Mesendoderm (in vitro differentiated cells): ENCODE data around the gene TMEM178A.
A peak's percentile ranks its signal among the peaks of the same experiment; 100 is the strongest.

ENCODE experiments used
- DNase-seq: peaks from one replicate; pipeline ENCODE4 v3.0.0; 2013
- H2AK5ac ChIP-seq: 2 replicates; pipeline ENCODE4 v1.6.1; 2013; ENCODE audit warnings: low read length, inconsistent platforms
- H2BK120ac ChIP-seq: 2 replicates; pipeline ENCODE4 v1.6.1; 2013; ENCODE audit warnings: low read depth, mild to moderate bottlenecking, low read length, moderate library complexity, mixed read lengths
- H2BK15ac ChIP-seq: replicated peaks from 2 replicates; pipeline ENCODE4 v1.6.1; 2013; ENCODE audit warnings: low read depth, mild to moderate bottlenecking, moderate library complexity
- H2BK5ac ChIP-seq: 2 replicates; pipeline ENCODE4 v1.6.1; 2013; ENCODE audit warnings: low read length, inconsistent platforms
- H3K18ac ChIP-seq: 2 replicates; pipeline ENCODE4 v1.6.1; 2013; ENCODE audit warnings: mild to moderate bottlenecking, low read length, mixed read lengths
- H3K23ac ChIP-seq: one replicate; pipeline ENCODE4 v1.6.1; 2013; ENCODE audit warnings: low read length
- H3K27ac ChIP-seq: 2 replicates; pipeline ENCODE4 v1.5.1; 2013; ENCODE audit warnings: low read depth, mild to moderate bottlenecking, inconsistent platforms, low read length, moderate library complexity
- H3K27me3 ChIP-seq: 2 replicates; pipeline ENCODE4 v1.6.1; 2013; ENCODE audit warnings: low read length, control low read depth, mild to moderate bottlenecking, inconsistent platforms; ENCODE audit not compliant: insufficient read depth, poor library complexity
- H3K36me3 ChIP-seq: 2 replicates; pipeline ENCODE4 v1.6.1; 2013; ENCODE audit warnings: low read length, inconsistent platforms; ENCODE audit not compliant: control insufficient read depth, insufficient read depth
- H3K4ac ChIP-seq: one replicate; pipeline ENCODE4 v1.6.1; 2013; ENCODE audit warnings: low read depth, mild to moderate bottlenecking, low read length, moderate library complexity
- H3K4me1 ChIP-seq: 2 replicates; pipeline ENCODE4 v1.6.1; 2013; ENCODE audit warnings: low read depth, low read length, inconsistent platforms; ENCODE audit not compliant: control insufficient read depth
- H3K4me2 ChIP-seq: 2 replicates; pipeline ENCODE4 v1.6.1; 2013; ENCODE audit warnings: low read length
- H3K4me3 ChIP-seq: 2 replicates; pipeline ENCODE4 v1.5.1; 2013; ENCODE audit warnings: mild to moderate bottlenecking, low read length
- H3K56ac ChIP-seq: one replicate; pipeline ENCODE4 v1.6.1; 2013; ENCODE audit warnings: low read length
- H3K79me1 ChIP-seq: 2 replicates; pipeline ENCODE4 v1.6.1; 2013; ENCODE audit warnings: low read length, inconsistent platforms
- H3K79me2 ChIP-seq: 2 replicates; pipeline ENCODE4 v1.6.1; 2013; ENCODE audit warnings: mild to moderate bottlenecking, low read length; ENCODE audit not compliant: control insufficient read depth, insufficient read depth
- H3K9ac ChIP-seq: 2 replicates; pipeline ENCODE4 v1.6.1; 2013; ENCODE audit warnings: low read length, inconsistent platforms
- H4K5ac ChIP-seq: one replicate; pipeline ENCODE4 v1.6.1; 2013; ENCODE audit warnings: low read length
- H4K8ac ChIP-seq: one replicate; pipeline ENCODE4 v1.6.1; 2013; ENCODE audit warnings: low read depth, mild to moderate bottlenecking, control low read depth, low read length, moderate library complexity
- WGBS: extraction: QIAGEN DNeasy Blood & Tissue Kit; methylation state at CpG from one replicate; pipeline ENCODE4 v1.1.7; 2013; ENCODE audit warnings: low lambda C conversion rate, missing lambda C conversion rate; ENCODE audit not compliant: insufficient coverage; ENCODE audit errors: extremely low coverage; 5-methylcytosine and 5-hydroxymethylcytosine counted together

The TMEM178A gene

DNA sequence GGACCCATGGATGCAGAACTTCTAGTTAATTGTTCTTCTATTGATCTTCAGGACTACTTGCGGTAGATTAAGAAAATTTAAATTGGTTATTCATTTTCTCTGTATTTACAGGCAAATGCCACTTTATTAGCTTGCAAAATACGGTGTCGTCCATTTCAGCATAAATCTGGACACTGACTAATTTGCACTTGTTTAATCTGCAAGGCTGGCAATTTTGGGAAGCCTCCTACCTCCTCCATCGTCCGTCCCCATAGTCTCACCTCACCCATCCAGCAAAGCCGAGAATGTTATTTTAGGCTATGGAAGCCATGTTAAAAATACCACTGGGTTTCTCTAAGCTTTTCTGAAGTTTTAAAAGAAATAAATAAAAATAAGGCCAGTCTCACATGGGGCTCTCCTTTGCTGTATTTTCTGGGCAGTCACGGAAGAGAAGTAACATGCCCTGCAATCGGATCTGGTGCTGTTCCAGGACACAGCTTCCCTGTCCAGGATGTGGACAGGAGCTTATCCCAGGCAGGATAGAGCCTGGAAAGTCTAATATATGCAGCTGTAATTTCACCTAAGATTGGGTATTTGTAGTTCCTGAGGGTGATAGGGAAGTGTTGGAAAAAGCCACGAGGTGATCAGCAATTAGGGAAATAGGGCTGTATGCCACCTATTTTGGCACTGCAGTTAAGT, 17.4 kb downstream of the TMEM178A start:
- Histone ChIP-seq H3K23ac (no peak overlapping the region), H2BK5ac (no peak overlapping the region), H3K18ac (no peak overlapping the region), H4K8ac (no peak overlapping the region), H3K79me1 (no peaks in the 10 kb centered on the region), H3K27me3 (no peaks in the 10 kb centered on the region), H3K36me3 (no peaks in the 10 kb centered on the region), H4K5ac (no peak overlapping the region), H3K27ac (no peak overlapping the region), H3K4ac (no peak overlapping the region), H3K79me2 (no peaks in the 10 kb centered on the region), H2BK15ac (no peak overlapping the region), H3K4me2 (no peak overlapping the region), H3K4me1 (peaks cover 13% of the 10 kb centered on the region), H2AK5ac (no peak overlapping the region), H2BK120ac (no peak overlapping the region), H3K9ac (no peak overlapping the region), H3K56ac (no peak overlapping the region), H3K4me3 (no peak overlapping the region)
- DNase-seq: no peak
- WGBS: no CpG with 5 or more reads among the region's 9 CpGs

DNA sequence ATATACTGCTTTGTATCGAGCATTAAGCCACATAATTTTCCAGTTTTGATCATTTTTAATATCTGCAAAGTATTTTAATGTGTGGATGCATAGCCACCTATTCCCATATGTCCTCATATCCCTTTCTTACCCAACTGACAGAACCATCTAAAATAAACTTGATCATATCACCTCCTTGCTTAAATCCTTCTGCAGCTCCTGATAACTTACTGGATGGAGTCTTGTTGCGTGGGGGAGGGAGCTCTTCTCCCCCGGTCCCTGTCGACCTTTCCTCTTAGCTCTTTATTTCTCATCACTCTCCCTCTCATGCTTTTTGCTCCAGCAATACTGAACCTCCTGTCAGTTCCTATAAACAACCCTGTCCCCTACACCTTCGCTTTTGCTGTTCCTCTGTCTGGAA, 18.7 kb downstream of the TMEM178A start:
- H3K9ac ChIP-seq: no peak overlapping the region
- DNase-seq: no peak
- H3K4me2 ChIP-seq: no peak overlapping the region
- peaks cover 13% of the 10 kb centered on the region for H3K4me1 ChIP-seq
- no peaks in the 10 kb centered on the region for H3K79me1 ChIP-seq
- H2AK5ac ChIP-seq: no peak overlapping the region
- no peak overlapping the region for H2BK5ac ChIP-seq
- no peak overlapping the region for H3K18ac ChIP-seq
- H4K8ac ChIP-seq: no peak overlapping the region
- no peak overlapping the region for H3K27ac ChIP-seq
- H3K56ac ChIP-seq: no peak overlapping the region
- H3K4ac ChIP-seq: no peak overlapping the region
- WGBS: no CpG with 5 or more reads among the region's 5 CpGs
- no peak overlapping the region for H3K4me3 ChIP-seq
- no peak overlapping the region for H2BK120ac ChIP-seq
- no peak overlapping the region for H2BK15ac ChIP-seq
- no peaks in the 10 kb centered on the region for H3K79me2 ChIP-seq
- H3K23ac ChIP-seq: no peak overlapping the region
- no peaks in the 10 kb centered on the region for H3K36me3 ChIP-seq
- no peaks in the 10 kb centered on the region for H3K27me3 ChIP-seq
- H4K5ac ChIP-seq: no peak overlapping the region

DNA sequence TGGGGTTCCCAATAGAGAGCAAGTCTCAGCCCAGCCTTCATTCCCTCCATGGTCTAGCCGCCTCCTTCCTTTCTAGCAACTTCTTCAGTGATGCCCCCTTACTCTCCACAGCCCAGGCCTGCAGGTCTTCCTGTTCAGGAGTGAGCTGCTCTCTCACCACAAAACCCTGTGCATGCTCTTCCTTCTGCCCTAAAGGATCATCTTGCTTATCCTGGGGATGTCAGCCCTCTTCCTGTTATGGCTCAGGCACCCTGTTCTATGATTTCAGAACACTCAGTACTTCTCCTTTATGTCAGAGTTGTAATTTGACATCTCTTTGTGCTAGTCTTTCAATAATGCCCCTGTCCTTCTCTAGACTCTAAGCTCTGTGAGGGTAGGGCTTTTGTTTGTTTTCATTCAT, 19.4 kb downstream of the TMEM178A start:
- no peaks in the 10 kb centered on the region for H3K79me1 ChIP-seq
- H4K5ac ChIP-seq: no peak overlapping the region
- no peak overlapping the region for H4K8ac ChIP-seq
- H3K4me2 ChIP-seq: no peak overlapping the region
- H3K36me3 ChIP-seq: no peaks in the 10 kb centered on the region
- no CpG with 5 or more reads among the region's 1 CpG for whole genome bisulfite sequencing
- no peak overlapping the region for H2BK15ac ChIP-seq
- peaks cover 13% of the 10 kb centered on the region for H3K4me1 ChIP-seq
- no peak overlapping the region for H2AK5ac ChIP-seq
- H3K18ac ChIP-seq: no peak overlapping the region
- H3K4ac ChIP-seq: no peak overlapping the region
- H3K4me3 ChIP-seq: no peak overlapping the region
- no peaks in the 10 kb centered on the region for H3K79me2 ChIP-seq
- H3K27ac ChIP-seq: no peak overlapping the region
- no peak overlapping the region for H3K23ac ChIP-seq
- DNase-seq: no peak
- no peak overlapping the region for H2BK5ac ChIP-seq
- H2BK120ac ChIP-seq: no peak overlapping the region
- no peaks in the 10 kb centered on the region for H3K27me3 ChIP-seq
- no peak overlapping the region for H3K9ac ChIP-seq
- H3K56ac ChIP-seq: no peak overlapping the region

DNA sequence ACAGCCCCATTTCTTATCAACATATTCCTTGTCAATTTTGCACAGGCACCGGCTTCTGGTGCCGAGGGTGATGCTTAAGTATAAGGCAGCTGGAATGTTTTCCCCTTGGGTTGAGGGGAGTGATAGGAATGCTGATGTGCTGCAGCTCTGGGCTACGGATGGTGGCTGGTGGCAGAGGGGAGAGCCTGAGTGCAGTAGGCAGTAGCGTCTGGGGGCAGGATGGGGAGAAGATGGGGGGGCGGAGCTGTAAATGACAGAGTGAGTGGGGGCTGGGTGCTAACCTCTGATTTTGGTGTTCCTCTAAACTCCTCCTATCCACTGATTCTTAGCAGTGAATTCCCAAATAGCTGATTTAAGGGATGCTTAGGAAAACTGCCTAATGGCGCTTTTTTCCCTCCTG, 20.7 kb downstream of the TMEM178A start:
- DNase-seq: peak; percentile 50
- Histone ChIP-seq H4K5ac (no peak overlapping the region), H3K4ac (no peak overlapping the region), H2AK5ac (no peak overlapping the region), H2BK120ac (no peak overlapping the region), H2BK15ac (no peak overlapping the region), H3K9ac (no peak overlapping the region), H3K27me3 (no peaks in the 10 kb centered on the region), H3K4me1 (peaks cover 13% of the 10 kb centered on the region), H3K4me3 (no peak overlapping the region), H3K79me1 (no peaks in the 10 kb centered on the region), H3K56ac (no peak overlapping the region), H3K27ac (no peak overlapping the region), H3K18ac (no peak overlapping the region), H4K8ac (no peak overlapping the region), H3K36me3 (no peaks in the 10 kb centered on the region), H3K23ac (no peak overlapping the region), H3K4me2 (no peak overlapping the region), H3K79me2 (no peaks in the 10 kb centered on the region), H2BK5ac (no peak overlapping the region)
- no CpG with 5 or more reads among the region's 6 CpGs for WGBS

DNA sequence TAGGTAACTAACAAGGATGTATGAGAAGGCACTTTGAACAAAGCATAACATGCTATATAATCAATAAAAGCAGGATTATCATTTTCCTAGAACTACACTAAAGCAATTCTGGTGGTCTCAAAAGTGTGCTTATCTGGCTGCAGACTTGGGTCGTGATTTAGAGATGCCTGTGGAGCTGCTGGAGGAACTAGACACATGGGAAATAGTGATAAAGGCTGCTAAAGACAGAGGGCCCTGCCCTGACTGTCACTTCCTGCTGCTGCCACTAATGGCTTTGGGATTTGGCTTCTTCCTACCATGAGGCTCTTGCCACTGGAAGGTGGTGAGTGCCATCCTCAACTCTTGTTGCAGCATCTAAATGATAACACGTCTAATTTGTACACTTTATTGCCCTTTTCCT, 22.5 kb downstream of the TMEM178A start:
- Histone ChIP-seq H4K8ac (no peak overlapping the region), H2BK15ac (no peak overlapping the region), H2BK5ac (no peak overlapping the region), H3K79me2 (no peaks in the 10 kb centered on the region), H3K4me3 (no peak overlapping the region), H3K56ac (no peak overlapping the region), H3K4me2 (no peak overlapping the region), H3K27ac (no peak overlapping the region), H3K9ac (no peak overlapping the region), H3K18ac (no peak overlapping the region), H3K36me3 (no peaks in the 10 kb centered on the region), H4K5ac (no peak overlapping the region), H2BK120ac (no peak overlapping the region), H2AK5ac (no peak overlapping the region), H3K23ac (no peak overlapping the region), H3K4me1 (peaks cover 12% of the 10 kb centered on the region), H3K27me3 (no peaks in the 10 kb centered on the region), H3K4ac (no peak overlapping the region), H3K79me1 (no peaks in the 10 kb centered on the region)
- DNase-seq: peak; percentile 57
- WGBS: no CpG with 5 or more reads among the region's 2 CpGs

DNA sequence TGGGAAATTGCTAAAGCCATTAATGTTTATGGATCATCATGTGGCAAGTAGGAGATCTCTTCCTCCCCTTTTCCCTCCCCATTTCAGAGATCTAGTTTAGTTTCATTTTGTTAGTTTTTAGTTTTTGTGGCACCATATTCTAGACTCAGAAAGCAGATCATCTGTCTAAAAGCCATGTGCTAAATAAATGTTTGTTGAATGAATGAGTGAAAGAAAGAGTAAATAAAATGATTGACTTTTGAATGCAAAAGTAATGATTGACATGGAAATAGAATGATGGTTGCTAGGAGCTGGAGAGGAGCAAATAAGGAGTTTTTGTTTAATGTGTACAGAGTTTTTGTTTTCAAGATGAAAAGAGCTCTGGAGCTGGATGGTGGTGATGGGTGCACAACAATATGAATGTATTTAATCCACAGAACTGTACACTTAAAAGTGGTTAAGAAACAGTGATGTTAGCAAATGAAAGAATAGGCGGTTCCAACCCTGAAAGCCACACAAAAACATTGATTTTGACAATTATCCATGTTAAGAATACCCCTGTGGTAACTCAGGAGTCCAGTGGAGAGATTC, 23.6 kb downstream of the TMEM178A start:
- no CpG with 5 or more reads among the region's 1 CpG for WGBS
- no peak for DNase-seq
- H2BK15ac ChIP-seq: no peak overlapping the region
- H3K4ac ChIP-seq: no peak overlapping the region
- H3K27ac ChIP-seq: no peak overlapping the region
- no peak overlapping the region for H3K4me3 ChIP-seq
- no peaks in the 10 kb centered on the region for H3K79me1 ChIP-seq
- H3K4me1 ChIP-seq: peaks cover 10% of the 10 kb centered on the region
- H4K8ac ChIP-seq: no peak overlapping the region
- no peak overlapping the region for H2AK5ac ChIP-seq
- H3K56ac ChIP-seq: no peak overlapping the region
- H3K36me3 ChIP-seq: no peaks in the 10 kb centered on the region
- no peak overlapping the region for H3K23ac ChIP-seq
- no peaks in the 10 kb centered on the region for H3K27me3 ChIP-seq
- H3K9ac ChIP-seq: no peak overlapping the region
- no peak overlapping the region for H2BK5ac ChIP-seq
- no peak overlapping the region for H3K4me2 ChIP-seq
- H2BK120ac ChIP-seq: no peak overlapping the region
- no peaks in the 10 kb centered on the region for H3K79me2 ChIP-seq
- H4K5ac ChIP-seq: no peak overlapping the region
- no peak overlapping the region for H3K18ac ChIP-seq
